Limb (tissue), 2 donors: Measurements from ENCODE around the gene ADGRL1.
"Not testable (repeated sequence)": the region's sequence is repeated elsewhere in the genome, so short reads cannot be mapped to it uniquely, and the experiment has no call there.

Experiments used
- DNase-seq, 2 donors: peaks; one replicate each; pipeline ENCODE4 v3.0.0-alpha.2; 2016; ENCODE audit errors: extremely low spot score in 2 of 2

ADGRL1 gene

DNA sequence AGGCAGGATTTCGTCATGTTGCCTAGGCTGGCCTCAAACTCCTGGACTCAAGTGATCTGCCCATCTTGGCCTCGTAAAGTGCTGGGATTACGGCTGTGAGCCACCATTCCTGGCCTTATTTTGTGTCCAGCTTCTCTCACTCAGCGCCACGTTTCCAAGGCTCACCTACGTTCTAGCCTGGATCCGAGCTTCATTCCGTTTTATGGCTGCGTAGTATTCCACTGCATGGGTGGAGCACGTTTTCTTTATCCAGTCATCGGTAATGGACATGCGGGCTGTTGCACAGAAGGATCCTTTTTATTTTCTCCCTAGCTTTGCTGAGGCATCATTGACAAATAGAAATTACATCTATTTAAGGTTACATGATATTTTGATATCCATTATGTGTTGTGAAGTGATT, 16.6 kb downstream of the ADGRL1 start:
- DNase-seq, result no peak

DNA sequence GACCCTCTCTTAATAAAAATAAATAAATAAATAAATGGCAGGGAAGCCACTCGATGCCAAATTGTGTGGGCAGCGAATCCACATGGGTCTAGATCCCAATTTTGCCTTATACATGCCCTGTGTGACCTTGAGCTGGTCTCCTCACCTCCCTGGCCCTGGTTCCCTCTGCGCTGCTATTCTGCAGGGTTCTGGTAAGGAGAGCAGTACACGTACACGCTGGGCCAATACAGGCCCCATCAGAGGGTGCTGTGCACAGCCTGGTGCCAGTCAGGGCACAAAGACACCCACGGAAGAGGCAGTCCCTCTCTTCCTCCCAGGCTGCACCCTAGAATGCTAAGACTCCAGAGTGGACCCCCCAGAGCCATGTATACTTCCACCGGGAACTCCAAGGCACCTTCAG, 17.9 kb downstream of the ADGRL1 start:
- not testable (repeated sequence) for DNase-seq

DNA sequence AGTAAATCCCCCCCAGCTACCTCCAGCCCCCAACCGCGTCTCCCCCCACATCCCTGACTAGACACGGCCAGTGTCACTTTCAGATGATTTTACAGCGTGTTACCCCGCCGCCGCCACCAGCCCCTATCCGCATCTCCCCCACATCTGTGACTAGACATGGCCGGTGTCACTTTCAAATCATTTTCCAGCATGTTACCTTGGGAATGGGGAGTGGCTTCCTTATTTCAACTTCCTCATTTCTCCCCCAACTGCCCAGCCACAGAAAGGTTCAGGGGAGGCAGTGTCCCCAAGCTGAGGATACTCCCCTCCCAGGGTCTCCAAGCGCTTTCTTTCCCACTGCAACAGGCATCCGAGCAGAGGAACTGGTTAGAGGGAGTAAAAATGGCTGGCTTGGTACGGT, 18.4 kb downstream of the ADGRL1 start:
- DNase-seq, result no peak

DNA sequence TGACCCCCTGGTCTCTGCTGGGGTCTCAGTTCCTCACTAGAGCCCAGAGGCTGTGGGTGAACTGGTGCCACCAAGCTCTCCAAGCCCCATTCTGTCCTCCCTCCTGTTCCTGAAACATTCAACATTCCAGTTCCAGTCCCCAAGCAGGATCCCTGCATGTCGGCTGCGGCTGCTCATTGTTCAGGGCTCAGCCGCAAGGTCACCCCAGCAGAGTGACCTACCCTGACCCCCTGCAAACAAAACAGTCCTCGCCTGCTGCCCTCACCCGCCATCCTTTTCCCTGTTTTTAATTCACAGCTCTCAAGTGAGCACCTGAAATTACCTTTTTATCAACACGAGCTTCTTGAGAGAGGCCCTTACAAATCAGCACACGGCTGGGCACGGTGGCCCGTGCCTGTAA, 19.3 kb downstream of the ADGRL1 start:
- not testable (repeated sequence) for DNase-seq

DNA sequence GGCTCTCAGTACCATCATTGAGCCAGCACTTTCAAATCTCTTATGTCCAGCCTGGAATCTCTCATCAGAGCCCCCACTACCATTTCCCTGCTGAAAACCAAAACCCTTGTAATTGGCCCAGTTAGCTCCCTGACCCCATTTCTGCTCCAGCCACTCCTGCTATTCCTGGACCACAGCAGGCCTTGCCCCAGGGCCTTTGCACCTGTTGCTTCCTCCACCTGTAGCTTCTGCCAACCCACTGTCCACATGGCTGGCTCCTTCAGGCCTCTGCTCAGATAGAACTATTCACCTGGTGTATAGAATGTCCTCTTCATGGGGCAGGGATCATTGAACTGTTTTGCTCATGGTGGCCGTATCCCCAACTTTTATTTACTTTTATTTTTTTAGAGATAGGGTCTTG, 20.3 kb downstream of the ADGRL1 start:
- not testable (repeated sequence) for DNase-seq

DNA sequence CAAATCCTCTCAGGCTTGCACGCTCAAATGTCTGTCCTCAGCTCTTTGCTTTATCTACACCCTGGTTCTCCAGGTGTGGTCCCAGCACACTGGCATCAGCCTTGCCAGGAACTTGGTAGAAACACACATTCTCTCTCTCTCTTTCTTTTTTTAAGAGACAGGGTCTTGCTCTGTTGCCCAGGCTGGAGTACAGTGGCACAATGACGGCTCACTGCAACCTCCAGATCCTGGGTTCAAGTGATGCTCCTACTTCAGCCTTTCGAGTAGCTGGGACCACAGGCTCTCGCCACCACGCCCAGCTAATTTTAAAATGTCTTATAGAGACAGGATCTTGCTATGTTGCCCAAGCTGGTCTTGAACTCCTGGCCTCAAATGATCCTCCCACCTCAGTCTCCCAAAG, 20.8 kb downstream of the ADGRL1 start:
- no peak for DNase-seq

DNA sequence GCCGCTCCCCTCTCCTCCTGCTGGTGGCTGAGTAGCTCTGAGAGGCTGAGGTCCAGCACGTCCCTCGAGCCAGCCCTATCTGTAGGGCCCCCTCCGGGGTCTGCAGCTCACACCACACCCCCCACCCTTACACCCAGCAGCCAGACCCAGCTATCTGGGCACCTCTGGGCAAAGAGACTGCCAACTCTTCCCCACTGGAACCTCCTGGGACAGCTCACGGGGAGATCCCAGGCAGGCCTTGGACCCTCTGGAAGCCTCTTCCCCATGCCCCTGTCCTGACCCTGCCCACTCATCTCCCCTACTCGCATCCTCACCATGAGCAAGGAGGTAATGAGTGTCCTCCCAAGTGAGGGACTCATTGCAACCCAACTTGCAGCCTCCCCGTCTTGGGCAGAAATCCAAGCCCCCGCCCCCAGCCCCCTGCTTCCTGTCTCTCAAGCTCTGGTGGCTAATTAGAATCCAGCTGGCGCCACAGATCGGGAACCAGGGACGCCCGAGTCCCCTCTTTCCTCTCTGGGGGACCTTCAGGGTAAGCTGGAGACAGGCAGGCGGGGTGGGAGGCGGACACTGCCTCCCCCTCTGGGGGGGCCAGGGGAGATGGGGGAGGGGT, 22.1 kb downstream of the ADGRL1 start:
- no peak for DNase-seq

DNA sequence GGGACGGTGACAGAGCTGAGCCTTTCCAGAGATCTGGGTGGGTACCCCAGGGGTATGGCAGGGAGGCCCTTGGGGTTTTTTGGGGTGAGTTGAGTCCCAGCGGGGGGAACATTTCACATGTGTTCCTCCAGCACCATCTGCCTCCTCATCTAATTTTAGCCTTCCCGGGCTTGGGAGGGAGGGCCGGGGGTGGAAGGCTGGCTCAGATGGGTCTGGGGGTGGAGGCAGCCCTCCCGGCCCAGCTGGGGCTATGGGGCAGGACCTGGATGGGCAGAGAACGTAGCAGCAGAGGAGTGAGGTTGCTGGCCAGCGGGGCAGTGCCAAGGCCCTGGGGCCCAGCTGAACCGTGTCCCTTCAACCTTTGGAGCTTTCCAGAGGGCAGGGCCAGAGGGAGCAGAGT, 23.5 kb downstream of the ADGRL1 start:
- DNase-seq, result no peak

DNA sequence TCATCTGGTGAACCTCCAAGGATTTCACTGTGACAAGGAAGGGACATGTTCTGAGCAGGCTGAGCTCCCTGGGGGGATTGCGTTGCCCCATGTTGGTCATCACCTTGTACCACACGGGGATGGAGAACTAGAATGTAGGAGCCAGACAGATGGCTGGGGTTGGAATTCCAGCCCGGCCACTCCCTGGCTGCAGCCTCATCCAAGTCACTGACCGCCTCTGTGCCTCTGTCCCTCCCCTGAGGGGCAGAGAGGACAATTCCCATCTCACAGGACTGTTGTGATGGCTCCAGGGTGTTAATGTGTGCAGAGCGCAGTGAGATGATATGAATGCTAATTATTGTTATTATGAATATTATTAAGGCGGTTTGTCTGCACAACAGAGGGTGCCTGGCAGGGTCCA, 24.1 kb downstream of the ADGRL1 start:
- DNase-seq, result no peak

DNA sequence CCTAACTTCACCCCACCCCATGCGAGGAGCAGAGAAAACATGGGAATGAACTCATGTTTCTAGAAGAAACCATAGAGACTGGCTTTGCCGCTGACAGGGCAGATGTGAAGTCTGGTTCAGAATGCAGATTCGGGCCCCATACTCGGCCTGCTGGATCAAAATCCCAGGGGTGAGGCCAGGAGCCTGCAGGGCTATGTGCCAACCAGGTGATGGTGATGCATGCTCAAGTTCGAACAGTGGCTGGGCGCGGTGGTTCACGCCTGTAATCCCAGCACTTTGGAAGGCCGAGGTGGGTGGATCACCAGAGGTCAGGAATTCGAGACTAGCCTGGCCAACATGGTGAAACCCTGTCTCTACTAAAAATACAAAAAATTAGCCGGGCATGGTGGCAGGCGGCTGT, 24.8 kb downstream of the ADGRL1 start:
- DNase-seq, result not testable (repeated sequence)

DNA sequence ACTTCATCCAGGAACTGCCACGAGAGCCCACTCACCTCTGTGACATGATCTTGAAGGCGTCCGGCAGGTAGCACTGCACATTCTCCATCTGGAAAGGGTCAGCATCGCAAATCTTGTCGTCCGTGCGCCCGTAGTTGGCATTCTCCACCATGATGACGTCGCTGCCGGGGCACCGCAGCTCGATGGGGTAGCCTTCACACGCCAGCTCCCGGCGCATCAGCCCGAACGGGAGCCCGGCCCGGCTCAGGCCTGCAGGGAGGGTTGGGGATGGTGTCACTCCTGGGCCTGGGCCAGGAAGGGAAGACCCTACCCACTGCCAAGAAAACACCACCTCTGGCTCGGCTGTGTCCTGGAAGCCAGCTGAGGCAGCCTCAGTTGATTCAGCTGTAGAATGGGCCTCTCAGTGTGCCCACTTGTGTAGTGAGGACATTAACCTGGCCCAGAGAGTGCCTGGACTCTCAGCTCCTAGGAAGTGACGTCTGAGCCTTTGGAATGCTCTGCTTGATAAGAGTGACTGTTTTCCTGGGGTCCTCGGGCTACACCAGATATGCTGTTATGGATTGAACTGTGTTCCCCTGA, 28.4 kb downstream of the ADGRL1 start:
- no peak for DNase-seq

DNA sequence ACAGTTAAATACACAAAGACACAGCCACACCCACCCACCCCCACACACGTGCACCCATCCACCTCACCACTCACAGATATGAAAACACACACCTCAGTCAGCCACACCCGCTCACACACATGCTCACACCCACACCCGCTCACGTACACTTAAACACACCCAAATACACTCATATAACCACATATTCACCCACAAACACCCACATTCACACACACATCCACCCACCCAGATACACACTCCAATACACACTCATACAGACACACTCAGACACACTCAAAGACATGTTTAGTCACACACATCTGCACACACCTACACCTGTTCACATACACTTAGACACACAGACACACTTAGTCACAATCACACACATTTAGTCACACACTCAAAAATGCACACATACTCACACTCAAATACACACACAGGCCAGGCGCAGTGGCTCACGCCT, 30.6 kb downstream of the ADGRL1 start:
- no peak for DNase-seq

DNA sequence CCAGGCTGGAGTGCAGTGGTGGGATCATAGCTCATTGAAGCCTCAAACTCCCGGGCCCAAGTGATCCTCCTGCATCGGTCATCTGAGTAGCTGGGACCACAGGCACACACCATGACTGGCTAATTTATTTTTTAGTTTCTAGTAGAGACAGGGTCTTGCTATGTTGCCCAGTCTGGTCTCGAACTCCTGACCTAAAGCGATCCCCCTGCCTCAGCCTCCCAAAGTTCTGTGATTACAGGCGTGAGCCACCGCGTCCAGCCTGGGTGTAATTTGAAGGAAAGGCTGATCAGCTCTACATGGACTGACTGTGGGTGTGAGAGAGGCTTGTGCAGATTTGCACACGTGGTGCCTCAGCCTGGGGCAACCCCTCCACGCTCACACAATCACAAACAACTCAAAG, 31.1 kb downstream of the ADGRL1 start:
- no peak for DNase-seq

DNA sequence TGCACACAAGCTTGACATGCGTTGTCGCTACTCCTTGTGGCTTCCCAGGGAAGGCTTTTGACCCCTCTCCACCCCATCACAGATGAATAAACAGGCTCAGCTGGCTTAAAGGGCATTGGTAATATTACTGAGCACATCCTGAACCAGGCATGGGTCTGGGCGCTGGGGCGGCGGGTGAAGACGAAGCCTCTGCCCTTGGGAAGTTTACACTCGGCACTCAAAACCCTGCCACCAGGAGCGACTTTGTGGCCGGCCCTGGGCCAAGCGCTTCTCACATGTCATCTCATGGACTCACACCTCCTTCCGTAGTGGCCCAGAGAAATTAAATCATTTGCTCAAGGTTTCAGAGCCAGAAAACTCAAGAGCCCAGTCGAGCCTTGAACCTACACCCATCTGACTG, 37.0 kb downstream of the ADGRL1 start:
- no peak for DNase-seq

DNA sequence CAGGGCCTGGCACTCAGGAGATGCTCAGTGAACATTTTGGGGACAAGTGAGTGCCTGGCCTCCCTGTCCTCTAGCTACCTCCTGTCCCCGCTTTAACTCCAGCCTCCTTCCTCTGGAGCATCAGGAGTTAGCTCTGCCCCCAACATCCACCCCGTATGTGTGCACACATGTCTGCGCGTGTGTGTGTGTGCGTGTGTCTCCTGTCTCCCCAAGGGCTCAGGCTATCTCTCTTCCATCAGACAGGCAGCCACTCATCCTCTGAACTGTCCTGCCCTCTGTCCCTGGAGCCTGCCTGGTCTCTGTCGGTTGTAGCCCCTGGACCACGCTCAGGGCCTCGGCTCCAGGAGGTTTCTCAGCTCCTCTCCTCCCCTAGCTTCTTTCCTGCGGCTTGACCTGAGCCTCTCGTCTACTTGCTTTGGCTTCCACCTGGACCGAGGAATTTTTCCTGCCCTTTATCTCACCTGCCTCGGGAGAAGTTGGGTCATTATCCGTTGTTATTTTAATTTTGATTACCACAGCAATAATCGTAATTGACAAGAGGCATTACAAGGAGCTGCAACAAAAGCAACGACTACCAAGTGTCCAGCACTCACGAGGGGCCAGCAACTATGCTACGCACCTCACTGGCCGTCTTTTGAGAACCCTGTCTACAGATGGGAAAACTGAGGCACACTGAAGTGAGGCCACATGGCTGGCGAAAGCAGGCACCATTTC, 37.6 kb downstream of the ADGRL1 start:
- no peak for DNase-seq

DNA sequence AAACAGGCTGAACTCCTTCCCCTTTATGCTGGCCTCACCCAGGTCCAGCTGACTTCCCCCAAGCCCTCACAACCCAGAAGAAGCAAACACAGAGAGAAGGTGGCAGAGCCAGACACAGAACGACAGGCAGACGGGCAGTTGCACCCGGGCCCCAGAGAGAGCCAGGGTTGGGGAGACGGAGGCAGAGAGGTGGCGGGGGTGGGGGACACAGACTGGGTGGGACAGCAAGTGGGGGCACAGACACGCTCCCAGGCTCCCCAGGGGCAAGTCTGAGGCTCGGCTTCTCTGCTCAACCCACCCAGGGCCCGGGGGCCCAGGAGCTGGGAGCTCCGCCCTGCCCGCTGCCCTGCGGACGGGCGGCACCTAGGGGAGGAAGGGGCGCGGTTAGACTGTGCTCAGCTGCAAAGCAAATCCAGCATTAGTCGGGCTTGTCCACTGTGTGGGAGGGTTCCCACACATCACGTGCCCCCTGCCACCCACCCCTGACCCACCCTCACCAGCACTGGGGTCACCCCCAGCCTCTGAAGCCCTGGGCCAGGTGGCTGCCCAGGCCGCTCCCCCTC, 38.3 kb downstream of the ADGRL1 start:
- DNase-seq, result no peak

DNA sequence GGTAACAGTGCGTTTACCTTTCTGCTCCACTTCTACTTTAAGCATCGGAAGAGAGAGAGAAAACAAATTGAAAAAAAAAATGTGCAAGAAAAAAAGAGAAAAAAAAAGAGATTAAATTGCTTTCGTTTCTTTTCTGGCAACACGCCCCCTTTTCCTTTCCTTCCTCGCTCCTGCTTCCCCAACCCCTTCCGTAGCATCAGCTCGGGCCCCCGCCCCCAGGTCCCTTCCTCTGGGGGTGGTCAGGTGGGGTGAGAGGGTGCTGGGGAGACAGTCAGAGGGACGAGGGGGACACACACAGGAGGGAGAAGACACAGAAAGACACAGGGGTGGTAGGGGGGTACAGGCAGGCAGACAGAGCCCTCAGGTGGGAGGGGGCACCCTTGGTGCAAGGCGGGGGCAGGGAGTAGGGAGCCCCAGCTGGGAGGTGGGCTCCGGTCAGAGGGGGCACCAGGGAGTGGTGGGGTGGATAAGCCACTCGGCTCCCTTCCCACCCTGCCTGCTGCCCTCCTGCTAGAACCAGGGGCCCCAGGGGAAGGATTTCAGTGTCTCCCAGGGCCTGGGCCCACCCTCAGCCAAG, 38.9 kb downstream of the ADGRL1 start:
- no peak for DNase-seq

DNA sequence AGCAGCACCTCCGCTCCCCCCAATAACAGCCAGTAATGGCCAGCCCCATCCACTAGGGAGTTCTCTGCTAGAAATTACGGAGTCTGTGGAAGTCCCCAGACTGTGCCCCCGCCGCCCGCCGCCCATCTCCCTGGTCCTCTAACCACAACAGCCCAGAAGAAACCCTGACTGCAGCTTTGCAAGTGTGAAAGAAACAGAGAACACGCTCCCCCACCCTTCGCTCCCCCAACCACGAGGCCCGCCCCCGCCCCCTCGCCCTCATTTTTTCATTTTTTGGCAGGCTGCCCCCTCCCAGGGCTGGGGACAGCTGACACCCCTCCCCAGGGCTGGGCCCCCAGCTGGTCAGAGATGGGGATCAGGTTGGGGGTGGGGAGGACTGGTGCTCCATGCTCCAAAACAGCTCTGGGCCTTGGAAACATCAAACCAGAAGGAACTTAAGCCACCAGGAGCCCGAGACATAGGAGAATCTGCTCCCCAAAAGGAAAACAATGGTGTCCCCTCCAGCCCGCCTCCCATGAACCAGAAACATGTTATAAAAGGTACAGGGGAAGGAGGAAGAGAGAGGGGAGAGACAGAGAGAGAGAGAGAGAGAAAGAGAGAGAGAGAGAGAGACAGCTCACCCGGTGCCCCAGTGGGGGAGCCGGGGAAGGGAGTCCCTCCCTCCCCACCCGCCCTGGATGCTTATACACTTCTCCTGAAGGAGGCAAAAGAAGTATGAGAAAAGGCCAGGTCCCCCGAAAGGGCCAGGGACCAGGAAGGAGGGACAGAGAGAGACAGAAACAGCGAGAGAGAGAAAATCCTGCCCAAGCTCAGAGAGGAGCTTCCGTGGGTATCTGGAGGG, 39.8 kb downstream of the ADGRL1 start:
- no peak for DNase-seq

DNA sequence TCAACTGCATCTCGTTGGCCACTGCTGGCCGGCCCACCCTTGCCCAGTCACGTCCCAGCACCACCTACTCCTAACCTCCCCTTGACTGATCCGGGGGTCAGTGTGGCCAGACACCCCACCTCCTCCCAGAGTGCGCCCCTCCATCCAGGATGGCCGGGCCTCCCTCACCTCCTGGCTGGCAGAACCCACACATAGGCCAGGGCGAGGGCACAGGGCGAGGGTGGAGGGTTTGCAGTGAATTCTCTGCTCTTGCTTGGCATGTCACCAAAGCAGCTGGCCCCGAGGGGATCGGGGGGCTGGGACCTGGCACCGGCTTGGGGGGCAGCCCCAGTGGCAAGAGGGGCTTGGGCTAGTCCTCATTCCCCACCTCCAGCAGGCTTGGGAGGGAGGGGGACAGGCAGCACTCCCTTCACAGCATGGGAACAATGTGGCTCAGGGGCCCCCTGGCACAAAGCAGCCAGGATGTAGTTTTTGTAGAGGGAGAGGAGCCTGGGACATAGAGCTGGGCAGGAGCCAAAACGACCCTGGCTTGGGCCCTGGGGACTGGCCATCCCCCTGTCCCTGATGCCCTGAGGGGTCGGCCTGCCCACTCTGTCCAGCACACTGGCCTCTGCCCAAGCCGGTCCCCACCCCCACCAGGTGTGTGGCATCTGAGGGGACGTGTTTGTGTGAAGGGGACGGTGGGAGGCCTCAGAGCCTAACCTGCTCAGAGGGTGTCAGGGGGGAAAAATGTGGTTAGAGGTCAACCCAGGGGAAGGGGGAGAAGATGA, 41.1 kb downstream of the ADGRL1 start:
- no peak for DNase-seq

DNA sequence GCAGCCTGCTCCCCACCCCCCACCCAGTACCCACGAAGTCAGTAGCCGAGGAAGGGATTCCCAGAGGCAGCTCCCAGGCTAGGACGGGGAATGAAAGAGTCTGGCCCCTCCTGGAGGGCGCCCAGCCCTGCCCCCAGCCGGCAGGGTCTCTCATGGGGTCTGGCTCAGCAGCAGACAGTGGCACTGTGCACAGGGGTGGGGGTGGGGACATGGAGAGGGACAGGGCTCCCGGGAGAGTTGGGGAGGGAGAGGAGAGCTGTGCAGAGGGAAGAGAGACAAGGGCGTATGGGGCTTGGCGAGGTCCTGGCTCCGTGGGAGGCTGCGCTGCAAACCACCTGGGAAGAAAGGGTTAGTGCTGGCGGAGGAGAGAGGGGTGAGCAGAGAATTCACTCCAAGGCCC, 41.9 kb downstream of the ADGRL1 start:
- no peak for DNase-seq

DNA sequence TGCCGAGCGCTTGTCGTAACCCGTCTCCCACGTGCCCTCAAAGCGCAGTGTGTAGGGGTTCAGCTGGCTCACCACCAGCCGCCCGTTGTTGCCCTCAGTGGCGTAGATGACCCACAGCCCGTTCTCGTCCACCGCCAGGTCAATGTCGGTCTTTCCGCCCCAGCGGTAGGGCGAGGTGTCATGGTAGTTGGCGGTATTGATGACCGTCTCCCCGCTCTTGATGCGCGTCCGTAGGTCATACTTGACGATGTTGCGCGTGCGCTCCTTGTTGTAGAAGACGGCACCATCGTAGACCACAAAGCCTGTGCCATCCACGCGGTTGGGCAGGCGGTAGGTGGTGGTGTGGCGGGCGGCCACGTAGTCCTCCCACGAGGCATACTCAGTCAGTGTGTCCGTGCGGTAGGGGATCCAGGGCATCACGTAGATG, 43.1 kb downstream of the ADGRL1 start:
- no peak for DNase-seq
